HG03565 (cell line): ENCODE results near the gene PTPRN2.
"Not testable (repeated sequence)": the region's sequence is repeated elsewhere in the genome, so short reads cannot be mapped to it uniquely, and the experiment has no call there.

Experiments used
- ATAC-seq: cut with Tn5 transposase; IDR thresholded peaks from one replicate; pipeline ENCODE4 v1.9.1; 2021; ENCODE audit warnings: mild to moderate bottlenecking, moderate library complexity; ENCODE audit not compliant: unreplicated experiment

Gene PTPRN2

DNA sequence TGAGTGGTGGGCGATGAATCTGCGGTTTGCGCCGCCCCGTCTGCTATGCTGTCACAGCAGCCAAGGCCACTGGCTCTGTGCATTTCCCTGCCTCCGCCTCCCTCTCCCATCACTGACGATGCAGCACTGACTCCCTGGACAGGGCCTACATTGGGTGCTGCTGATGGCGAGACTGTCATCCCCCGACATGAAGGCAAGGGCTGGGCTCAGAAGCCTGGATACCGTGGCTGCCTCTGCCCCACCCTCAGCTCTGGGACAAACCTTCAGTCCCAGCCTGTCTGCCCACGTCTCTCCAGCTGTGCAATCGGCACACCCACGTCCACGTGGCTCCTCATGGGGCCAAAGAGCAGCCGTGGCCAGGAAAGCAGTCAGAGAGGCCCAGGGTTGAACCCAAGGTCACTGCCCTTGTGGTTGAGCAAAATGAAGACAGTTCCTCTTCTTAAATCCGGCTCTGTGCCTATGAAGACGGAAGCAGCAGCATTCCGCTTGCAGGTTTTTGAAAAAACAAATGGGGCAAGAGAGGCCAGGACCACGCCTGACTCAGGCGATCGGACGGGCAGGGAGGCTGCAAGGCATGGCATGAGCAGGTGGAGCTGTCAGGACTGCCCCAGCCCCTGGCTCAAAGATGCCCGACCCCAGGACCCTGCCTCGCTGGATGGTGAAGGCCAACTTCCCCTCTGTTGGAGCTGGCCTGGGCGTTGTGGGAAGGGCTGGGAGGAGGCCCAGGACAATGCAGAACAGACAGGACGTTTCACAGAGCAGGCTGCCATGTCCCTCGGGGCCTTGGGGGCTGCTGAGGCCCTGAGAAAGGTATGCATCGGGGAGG, 733.3 kb downstream of the PTPRN2 start:
- no peak for ATAC-seq

DNA sequence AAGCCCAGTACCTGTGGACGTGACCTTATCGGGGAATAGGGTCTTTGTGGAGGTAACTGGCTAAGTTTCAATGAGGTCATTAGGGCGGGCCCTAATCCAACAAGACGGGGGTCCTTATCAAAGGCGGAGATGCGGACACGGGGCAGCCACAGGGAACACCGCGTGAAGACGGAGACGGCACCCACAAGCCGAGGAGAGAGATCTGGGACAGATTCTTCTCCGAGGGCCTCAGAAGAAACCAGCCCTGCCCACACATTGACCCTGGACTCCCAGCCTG, 733.9 kb downstream of the PTPRN2 start:
- no peak for ATAC-seq

DNA sequence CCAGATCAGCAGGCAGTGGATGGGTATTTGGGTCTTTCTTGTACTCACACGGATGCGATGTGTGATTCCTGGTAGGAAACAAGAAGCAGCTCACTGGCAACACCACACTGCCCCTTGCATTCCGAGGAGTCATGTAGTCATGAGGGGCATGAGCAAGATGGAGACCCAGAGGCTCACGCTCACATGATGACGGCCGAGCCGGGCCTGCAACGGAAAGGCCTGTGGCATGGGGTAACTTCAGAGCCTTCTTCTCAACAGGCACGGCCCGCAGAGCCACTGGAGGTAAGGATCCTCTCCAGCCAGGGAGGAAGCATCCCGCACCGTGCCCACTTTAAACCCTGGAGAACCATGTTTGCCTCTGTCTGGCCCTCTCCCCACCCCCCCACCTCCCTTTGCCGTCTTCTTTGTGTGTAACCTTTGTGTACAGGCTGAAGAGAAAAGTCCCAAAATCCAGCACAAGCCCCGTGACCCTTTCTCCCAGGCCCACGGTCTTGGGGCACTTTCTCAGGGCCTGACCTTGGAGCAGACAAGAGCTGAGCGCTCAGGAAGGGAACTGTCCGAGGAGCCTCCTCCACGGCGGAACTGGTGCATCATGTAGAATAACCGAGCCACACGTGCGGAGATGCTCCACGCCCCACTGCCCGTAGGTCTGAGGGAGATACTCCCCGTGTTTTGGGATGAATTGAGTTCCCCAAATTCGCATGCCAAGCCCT, 734.4 kb downstream of the PTPRN2 start:
- no peak for ATAC-seq

DNA sequence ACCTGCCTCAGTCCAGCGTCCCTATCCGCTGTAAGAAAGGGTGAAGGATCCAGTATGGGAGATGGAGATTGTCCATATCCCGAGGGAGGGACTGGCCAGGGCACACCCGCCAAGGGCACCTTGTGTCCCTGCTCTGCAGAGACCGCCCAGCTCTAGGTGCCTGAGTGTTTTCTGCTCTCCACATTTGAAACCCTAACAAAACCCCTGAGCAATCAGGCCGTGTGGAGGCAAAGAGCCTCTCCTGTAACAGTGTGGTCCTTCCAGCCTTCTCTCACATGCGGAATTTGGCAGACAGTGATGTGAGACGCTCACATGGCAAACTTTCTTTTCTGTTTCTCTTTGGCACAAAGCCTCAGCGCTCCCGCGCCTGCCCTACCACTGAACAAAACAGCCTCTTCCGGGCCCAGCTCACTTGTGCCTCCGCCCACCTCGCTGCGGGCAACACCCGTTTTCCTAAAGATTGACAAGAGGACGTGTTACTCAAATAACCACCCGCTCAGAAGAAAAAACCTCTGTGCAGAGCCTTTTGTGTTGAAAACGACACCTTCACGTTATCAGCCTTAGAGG, 736.0 kb downstream of the PTPRN2 start:
- ATAC-seq: no peak

DNA sequence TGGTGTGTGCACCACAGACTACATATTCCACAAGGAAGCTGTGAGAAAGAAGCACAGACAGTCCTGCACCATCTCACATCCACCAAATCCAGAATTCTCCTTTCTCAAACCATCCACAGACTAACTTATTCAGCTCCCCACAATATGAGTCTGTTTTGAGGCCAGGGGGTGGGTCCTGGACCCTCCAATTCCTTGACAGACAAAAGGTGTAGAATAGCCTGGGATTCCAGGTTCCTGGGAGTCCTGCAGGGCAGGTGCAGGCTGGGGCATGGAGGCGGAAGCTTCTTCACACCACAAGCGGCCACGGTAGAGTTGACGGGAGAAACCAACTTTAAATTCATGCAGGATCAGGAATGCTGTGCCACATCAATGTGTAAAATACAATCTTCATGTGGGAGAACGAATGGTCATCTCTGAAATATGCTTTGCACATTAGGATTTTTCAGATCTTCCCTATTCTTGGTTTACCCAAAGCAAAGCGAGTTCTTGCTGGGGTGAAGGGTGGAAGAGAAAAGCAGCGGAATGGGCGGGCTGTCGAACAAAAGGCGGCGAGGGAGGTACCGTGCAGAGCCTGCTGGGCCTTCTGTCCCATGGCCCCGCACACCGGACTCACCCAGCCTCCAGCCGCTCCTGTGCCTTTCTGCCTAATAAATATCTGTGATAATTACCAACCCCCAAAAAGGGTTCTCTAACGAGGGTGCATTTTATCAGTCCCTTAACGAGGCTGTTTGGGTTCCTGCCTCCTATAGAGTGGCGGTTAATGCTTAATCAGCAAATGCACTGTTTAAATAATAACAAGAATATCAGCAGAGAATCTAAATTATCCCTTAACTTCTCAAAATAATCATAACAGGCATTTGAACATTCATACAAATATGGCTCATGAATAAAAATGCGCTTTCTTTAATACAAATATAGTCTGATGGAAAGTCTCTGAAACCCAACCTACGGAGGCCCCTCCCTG, 736.9 kb downstream of the PTPRN2 start:
- ATAC-seq: no peak

DNA sequence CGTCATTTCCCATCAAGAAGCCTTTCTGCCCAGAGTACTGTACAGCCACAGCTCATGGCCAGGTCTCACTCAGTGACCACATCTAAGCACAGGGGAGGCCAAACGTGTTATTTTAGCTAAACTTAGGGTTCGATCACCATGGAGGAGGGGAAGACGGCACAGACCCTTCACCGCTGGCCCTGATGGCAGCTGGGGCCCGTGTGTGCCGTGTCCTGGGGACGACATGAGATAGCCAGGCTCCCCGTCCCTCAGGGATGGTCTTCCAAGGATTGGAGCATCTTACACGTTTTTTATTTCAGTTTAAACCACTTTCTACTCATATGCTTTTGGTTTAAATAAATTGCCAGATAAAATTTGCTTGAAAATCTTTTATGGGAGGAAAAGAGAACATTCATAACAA, 737.9 kb downstream of the PTPRN2 start:
- no peak for ATAC-seq

DNA sequence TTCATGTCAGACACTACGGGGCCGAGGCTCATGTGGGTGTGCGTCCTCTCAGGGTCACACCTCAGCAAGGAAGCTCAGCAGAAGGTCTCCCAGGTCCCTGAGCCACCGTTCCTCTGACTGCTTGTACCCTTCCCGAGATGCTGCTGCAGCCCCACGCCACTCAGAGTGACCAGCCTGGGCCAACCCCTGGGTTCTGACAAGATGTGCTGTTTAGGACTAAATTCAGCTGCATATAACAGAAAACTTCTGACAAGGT, 738.4 kb downstream of the PTPRN2 start:
- ATAC-seq: no peak

DNA sequence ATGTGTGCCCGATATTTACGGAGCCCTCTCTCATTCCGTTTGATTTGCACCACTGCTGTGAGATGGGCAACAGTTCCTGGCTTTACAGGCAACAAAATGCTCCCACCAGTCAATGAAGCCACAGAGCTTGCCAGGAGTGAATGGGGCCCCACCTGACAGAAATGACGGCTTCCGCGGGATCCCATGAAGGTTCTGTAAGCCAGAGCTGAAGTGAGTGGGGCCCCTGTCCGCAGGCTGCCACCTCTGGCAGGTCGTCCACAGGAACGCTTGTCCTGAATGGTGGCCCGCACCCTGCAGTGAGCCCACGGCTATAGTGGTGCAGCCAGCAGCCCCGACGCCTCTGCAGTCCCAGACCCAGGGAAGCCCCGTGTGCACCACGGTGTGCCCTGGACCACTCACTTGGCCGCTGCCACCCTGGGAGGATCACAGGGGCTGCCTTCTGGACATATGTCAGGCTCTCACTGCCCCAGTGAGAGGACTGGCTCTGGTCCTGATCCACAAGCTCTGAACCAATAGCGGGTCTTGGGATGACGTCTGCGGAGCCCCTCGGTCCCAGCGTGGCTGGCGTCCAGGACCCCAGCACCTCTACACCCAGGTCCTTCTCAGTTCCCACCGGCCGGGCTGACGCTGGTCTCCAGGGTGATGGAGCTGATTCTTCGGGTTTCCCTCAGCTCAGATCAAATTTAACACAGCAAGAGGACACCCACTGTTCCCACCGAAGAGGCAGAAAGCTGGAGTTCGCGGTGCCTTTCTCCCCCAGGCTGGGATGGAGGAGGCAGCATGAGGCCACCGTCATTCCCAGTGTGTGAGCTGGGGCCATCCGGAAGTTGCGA, 738.9 kb downstream of the PTPRN2 start:
- no peak for ATAC-seq

DNA sequence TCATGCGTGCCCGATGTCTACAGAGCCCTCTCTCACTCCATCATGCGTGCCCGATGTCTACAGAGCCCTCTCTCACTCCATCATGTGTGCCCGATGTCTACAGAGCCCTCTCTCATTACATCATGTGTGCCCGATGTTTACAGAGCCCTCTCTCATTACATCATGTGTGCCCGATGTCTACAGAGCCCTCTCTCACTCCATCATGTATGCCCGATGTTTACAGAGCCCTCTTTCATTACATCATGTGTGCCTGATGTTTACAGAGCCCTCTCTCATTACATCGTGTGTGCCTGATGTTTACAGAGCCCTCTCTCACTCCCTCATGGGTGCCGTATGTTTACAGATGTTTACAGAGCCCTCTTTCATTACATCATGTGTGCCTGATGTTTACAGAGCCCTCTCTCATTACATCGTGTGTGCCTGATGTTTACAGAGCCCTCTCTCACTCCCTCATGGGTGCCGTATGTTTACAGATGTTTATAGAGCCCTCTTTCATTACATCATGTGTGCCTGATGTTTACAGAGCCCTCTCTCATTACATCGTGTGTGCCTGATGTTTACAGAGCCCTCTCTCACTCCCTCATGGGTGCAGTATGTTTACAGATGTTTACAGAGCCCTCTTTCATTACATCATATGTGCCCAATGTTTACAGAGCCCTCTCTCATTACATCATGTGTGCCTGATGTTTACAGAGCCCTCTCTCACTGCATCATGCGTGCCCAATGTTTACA, 739.7 kb downstream of the PTPRN2 start:
- ATAC-seq: not testable (repeated sequence)

DNA sequence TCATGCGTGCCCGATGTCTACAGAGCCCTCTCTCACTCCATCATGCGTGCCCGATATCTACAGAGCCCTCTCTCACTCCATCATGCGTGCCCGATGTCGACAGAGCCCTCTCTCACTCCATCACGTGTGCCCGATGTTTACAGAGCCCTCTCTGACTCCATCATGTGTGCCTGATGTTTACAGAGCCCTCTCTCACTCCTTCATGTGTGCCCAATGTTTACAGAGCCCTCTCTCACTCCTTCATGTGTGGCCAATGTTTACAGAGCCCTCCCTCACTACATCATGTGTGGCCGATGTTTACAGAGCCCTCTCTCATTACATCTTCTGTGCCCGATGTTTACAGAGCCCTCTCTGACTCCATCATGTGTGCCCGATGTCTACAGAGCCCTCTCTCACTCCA, 740.9 kb downstream of the PTPRN2 start:
- not testable (repeated sequence) for ATAC-seq

DNA sequence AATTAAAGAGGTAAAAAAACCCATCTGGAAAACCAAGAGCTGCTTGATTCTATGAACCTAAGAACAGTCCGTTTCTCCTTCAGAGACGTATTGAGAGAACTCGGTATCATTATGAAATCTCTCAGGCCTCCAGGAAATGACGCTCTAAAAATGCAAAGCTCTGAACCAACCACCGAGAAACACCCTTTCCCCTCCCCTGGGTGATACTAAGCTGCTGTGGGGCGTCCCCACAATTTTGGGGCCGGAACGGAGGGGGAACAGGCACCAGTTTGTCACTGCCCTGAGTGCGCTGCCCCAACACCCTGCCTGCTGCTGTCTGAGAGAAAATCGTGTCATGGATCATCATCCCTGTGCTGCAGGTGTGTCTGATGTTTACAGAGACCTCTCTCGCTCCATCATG, 741.4 kb downstream of the PTPRN2 start:
- no peak for ATAC-seq

DNA sequence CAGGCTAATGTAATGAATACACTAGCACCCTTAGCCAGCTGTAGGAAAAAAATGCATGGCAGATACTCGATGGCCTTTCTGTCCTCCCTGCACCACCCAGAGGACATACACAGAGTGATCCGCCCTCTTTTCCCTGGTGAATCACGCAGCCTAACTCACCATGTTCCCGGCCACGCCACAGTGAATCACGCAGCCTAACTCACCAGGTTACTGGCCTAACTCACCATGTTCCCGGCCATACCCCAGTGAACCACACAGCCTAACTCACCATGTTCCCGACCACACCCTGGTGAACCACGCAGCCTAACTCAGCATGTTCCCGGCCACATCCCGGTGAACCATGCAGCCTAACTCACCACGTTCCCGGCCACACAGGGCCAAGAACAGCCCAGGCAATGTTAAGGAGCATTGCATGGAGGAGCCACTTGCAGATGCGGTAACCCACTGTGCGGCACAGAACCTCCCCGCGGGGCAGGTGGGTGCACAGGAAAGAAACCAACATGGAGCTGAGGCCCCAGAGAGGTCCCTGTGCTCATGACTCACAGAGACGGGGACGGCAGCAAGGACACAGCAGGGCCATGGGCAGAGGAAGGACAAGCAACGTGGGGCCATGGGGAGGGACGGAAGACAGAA, 742.3 kb downstream of the PTPRN2 start:
- ATAC-seq: no peak

DNA sequence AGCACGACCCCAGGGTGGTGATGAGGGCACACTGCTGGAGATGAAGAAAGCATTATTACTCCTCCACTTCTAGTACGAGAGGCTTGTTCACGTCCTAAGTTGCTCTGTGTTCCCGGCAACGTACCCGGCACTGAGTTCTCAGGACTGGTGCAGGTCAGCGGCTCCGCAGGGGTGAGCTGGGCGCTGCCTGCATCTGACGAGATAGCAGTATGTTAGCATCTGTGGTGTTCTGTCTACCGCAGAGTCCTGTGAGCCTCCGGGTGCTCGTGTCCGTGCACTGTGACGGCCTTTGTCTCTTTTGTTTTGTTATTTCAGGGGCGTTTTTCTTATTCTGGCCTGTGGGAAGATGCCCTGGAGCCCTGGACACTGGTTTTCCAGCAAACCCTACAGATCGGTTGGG, 743.0 kb downstream of the PTPRN2 start:
- ATAC-seq: no peak

DNA sequence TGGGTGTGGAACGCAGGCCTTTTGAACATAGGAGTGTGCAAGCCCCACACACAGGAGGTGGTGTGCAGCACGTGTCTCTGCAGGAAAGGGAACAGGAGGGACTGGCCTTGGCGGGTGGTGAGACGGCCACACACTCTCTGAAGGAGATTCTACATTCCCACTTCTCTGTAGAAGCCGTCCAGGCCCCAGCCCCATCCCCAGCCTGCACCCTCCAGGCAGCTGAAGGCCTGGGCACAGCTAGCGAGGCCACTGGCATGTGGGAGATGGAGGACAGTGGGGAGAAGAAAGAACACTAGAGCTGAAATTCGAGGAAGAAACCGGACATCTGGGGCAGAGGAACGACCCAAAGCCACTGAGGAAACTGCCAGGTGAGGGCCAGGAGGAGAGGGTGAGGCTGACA, 743.5 kb downstream of the PTPRN2 start:
- ATAC-seq: no peak

DNA sequence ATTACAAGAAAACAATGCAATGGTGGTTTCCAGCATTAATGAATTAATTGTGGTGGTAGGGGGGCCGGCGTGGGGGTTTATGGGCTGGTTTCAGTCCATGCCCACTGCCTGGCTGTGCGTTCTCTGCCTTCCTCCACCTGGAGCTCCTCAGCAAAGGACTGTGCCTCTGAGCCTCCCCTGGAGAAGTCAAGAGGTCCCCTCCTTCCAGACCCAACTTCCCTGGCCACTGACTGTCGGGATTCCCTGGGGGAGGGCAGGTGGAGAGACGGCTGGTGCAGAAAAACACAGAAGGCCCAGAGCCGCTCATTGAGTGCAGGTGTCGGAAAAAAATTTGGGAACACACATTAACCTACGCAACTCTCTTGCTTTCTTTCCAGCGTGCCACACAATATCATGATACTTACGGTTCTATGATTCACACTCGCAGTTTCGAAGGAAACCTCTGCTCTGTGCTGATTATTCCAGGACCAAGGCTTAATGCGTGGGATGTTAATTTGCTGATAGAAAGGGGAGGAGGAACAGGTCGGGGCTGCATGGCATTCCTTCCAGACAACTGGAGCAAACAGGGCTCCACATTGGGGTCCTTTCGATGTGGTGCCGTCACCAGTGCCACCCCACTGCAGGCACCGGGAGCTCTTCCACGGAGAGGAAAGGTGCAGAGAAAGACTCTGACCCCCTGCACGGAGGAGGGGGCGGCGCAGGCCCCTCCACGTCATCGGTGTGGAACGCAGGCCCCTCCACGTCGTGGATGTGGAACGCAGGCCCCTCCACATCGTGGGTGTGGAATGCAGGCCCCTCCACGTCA, 744.1 kb downstream of the PTPRN2 start:
- ATAC-seq: no peak

DNA sequence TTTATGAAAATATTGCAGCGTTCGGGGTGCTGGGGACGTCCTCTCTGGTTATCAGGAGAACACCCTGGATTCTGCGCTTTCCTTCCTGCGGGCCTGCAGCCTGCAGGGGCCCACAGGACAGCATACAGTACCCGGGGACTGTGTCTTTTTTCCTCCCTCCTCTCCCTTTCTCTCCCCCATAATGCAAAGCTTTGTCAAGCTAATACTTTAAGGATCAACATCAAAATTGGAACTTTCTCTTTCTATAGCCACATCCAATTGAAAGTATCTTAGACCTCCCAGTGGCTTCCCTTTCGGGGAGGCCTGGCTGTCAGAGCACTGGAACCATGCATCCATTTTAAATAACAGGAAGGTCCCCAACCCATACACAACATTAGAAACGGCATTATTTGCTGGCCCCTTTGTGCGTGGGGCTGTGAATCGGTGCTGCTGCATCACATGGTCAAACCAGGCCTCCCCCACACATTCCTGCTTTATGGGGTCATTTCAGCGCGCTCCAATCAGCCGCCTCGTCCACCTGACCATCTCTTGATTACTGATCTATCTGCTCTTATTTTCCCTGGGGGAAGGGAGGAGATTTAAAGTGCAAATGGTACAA, 745.8 kb downstream of the PTPRN2 start:
- no peak for ATAC-seq

DNA sequence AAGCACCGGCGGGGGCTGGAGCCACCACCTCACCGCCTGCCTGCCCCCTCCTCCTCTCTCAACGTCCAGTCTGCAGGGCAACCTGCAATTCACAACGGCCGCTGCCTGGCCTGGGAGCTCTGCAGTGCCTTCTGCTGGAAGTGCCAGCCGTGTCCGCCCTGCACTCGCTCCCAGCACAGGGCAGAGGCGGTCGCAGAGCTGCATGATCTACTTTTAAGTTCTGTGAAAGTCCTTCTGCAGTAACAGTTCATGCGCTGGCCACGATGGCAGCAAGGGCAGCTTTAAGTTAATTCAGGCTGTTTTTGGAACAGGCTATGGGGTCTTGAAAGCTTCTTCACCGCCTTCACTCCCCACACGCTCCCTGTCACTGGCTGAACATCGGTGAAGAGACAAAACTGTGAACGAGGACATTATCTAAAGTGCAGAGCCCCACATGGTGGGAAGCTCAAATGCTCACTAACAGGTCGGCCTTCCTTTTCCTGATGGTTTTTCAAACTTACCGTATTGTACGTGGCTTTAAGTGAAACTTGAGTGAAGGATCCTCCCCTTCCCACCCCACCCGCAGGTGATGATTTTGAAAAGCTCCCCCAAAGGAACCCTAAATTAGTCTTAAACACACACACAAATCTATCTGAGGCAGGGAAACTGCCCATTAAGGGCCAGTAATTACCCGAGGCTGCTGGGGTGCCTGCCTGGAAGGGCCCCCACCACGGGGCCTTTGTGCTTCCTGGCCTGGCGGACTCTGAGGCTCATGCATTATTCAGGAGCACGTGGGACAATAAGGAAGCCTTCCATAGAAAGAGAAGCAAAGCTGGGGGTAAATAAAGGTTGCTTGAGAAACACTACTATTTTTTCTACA, 746.5 kb downstream of the PTPRN2 start:
- no peak for ATAC-seq
